GM10248 (cell line): ENCODE measurements around the gene MICOS13.

Experiments
- CTCF ChIA-PET: fragments of 300-600 bp; sonication (Branson Sonifier 250); formaldehyde crosslinking; extraction: SDS; loops from one replicate; lab custom pipeline; 2021; ENCODE audit warnings: antibody characterized with exemption; lab: Yijun Ruan, JAX
- POLR2A ChIA-PET: fragments of 350-650 bp; sonication (Branson Sonifier 250); formaldehyde crosslinking; extraction: SDS; loops from one replicate; lab custom pipeline; 2020; ENCODE audit warnings: antibody characterized with exemption; lab: Yijun Ruan, JAX
- DNase-seq: peaks from one replicate; pipeline ENCODE4 v3.0.0; 2012; ENCODE audit errors: extremely low spot score
- CTCF ChIP-seq: IDR thresholded peaks from 2 replicates; pipeline ENCODE4 v1.5.1; 2012; ENCODE audit warnings: mild to moderate bottlenecking, low read depth; ENCODE audit errors: extremely low read depth, missing control alignments, control extremely low read depth

The MICOS13 gene

GRCh38 chr19:5666921-5667610 lies 13.2 kb downstream of the MICOS13 start:
- CTCF ChIA-PET = interaction anchor here (1.3 to 1.6 kb wide), 2 partner anchors 10 to 22 kb away, joined by 3 read pairs; no protein-coding TSS in a partner anchor
- TF ChIP-seq CTCF = no peak

DNA sequence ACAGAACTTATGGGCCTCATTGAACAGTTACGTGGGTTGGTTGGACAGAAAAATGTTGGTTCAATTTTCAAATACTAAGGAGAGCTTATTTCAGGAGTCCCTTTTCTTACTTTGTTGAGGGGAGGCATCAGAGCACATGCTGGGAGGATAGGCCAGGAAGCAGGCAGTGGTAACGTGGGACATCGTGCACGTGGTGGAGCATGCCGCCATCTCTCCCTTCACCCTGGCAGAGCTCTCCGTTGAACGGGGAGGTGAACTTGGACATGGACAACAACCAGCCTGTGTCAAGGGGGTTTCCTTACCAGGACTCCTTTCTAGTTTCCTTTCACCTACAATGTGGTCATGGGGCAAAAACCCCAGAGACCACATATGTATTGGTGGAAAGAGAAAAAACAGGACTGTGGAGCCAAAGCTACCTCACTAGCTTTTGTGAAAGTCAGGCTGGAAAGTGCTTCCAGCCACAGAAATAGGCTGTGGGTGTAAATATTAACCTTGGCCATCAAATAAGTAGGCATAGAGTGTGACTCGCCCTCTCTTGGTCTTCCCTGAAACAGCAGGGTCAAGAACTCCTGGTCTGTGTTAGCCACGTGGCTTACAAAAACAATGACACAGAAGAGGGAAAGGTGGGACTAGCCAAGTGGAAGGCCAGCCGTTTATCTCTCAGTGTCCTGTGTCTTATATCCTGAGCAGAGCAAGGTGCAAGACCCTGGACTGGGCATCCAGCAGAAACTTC lies 14.4 kb downstream of the MICOS13 start:
- no peak for DNase-seq
- POLR2A ChIA-PET = interaction anchor here (0.9 kb wide), 1 partner anchor 43 kb away, joined by 3 read pairs; the partner anchor contains the start of genes SAFB and SAFB2
- CTCF ChIA-PET = interaction anchor here (1.1 to 1.6 kb wide), 4 partner anchors 11 to 23 kb away, joined by 3 to 5 read pairs (median 4); no protein-coding TSS in a partner anchor
- TF ChIP-seq CTCF = no peak

More at GRCh38 chr19:5666921-5667610, 13.2 kb downstream of the MICOS13 start:
- POLR2A ChIA-PET = no interaction called here
- no peak for DNase-seq

DNA sequence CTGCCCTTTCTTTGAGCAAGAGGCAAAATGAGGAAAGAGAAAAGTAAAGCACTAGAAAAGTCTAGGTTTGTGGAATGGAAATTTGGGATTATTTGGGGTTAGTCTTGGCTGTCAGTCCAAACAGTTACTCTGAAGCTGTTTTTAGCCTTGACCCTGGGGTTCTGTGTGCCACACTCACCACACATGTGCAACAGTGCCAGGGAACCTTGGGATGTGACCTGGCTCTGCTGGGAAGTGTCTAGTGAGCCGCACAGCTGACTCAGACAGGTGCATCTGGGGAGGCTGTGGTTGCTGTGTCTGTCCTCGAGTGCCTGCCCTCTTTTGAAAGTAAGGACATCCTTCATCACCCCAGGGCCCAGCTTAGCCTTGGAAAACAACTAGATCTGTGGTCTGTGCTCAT lies 15.8 kb downstream of the MICOS13 start:
- TF ChIP-seq CTCF = no peak
- no peak for DNase-seq
- ChIA-PET CTCF (interaction anchor here (1.3 to 1.5 kb wide), 2 partner anchors 10 to 22 kb away, joined by 3 to 4 read pairs; no protein-coding TSS in a partner anchor), POLR2A (no interaction called here)

- DNase-seq = no peak
- ChIA-PET CTCF (interaction anchor here (1.5 kb wide), 1 partner anchor 22 kb away, joined by 3 read pairs; no protein-coding TSS in a partner anchor), POLR2A (no interaction called here)
- no peak for TF ChIP-seq CTCF
Measured at GRCh38 chr19:5663904-5664303, 16.4 kb downstream of the MICOS13 start.

- no peak for TF ChIP-seq CTCF
- no peak for DNase-seq
- ChIA-PET POLR2A (interaction anchor here (0.6 kb wide), 1 partner anchor 197 kb away, joined by 4 read pairs; no protein-coding TSS in a partner anchor), CTCF (interaction anchor here (1.1 to 1.9 kb wide), 3 partner anchors 10 to 28 kb away, joined by 3 to 9 read pairs (median 3); no protein-coding TSS in a partner anchor)
Measured at GRCh38 chr19:5661483-5661882, 18.8 kb downstream of the MICOS13 start.

- no peak for TF ChIP-seq CTCF
- DNase-seq = no peak
- POLR2A ChIA-PET = no interaction called here
- CTCF ChIA-PET = interaction anchor here (1.0 kb wide), 1 partner anchor 32 kb away, joined by 3 read pairs; no protein-coding TSS in a partner anchor
Measured at GRCh38 chr19:5655412-5655811, 24.9 kb downstream of the MICOS13 start.
